ENCODE data around the gene KNG1.

The KNG1 gene

GRCh38 chr3:186743666-186744065 is 26.5 kb downstream of the KNG1 start:
- Histone ChIP-seq H3K27ac (ENCODE audit: insufficient read depth, low read length, poor library complexity, severe bottlenecking) (no peak overlapping the region), H3K4me3 (ENCODE audit: insufficient read depth, low read depth, low read length, poor library complexity, severe bottlenecking) (no peak overlapping the region), H3K4me1 (ENCODE audit: control insufficient read depth, insufficient read depth, low read length, poor library complexity, severe bottlenecking) (no peaks in the 10 kb centered on the region), H3K36me3 (ENCODE audit: control insufficient read depth, insufficient read depth, low read length) (no peaks in the 10 kb centered on the region), H3K27me3 (replicated peaks; ENCODE audit: control insufficient read depth, insufficient read depth, low read length, poor library complexity, severe bottlenecking) (no peaks in the 10 kb centered on the region), H3K9me3 (ENCODE audit: control insufficient read depth, low read length) (no peaks in the 10 kb centered on the region)
- no peak for DNase-seq

GRCh38 chr3:186746008-186746407 is 28.8 kb downstream of the KNG1 start:
- Histone ChIP-seq H3K4me1 (ENCODE audit: control insufficient read depth, insufficient read depth, low read length, poor library complexity, severe bottlenecking) (no peaks in the 10 kb centered on the region), H3K27ac (ENCODE audit: insufficient read depth, low read length, poor library complexity, severe bottlenecking) (no peak overlapping the region), H3K9me3 (ENCODE audit: control insufficient read depth, low read length) (no peaks in the 10 kb centered on the region), H3K4me3 (ENCODE audit: insufficient read depth, low read depth, low read length, poor library complexity, severe bottlenecking) (no peak overlapping the region), H3K27me3 (replicated peaks; ENCODE audit: control insufficient read depth, insufficient read depth, low read length, poor library complexity, severe bottlenecking) (no peaks in the 10 kb centered on the region), H3K36me3 (ENCODE audit: control insufficient read depth, insufficient read depth, low read length) (no peaks in the 10 kb centered on the region)
- no peak for DNase-seq

- Histone ChIP-seq H3K36me3 (ENCODE audit: control insufficient read depth, insufficient read depth, low read length) (no peaks in the 10 kb centered on the region), H3K27ac (ENCODE audit: insufficient read depth, low read length, poor library complexity, severe bottlenecking) (no peak overlapping the region), H3K27me3 (replicated peaks; ENCODE audit: control insufficient read depth, insufficient read depth, low read length, poor library complexity, severe bottlenecking) (no peaks in the 10 kb centered on the region), H3K4me3 (ENCODE audit: insufficient read depth, low read depth, low read length, poor library complexity, severe bottlenecking) (no peak overlapping the region), H3K4me1 (ENCODE audit: control insufficient read depth, insufficient read depth, low read length, poor library complexity, severe bottlenecking) (no peaks in the 10 kb centered on the region), H3K9me3 (ENCODE audit: control insufficient read depth, low read length) (no peaks in the 10 kb centered on the region)
- no peak for DNase-seq
Observed at GRCh38 chr3:186750316-186750715, 33.2 kb downstream of the KNG1 start.

DNA sequence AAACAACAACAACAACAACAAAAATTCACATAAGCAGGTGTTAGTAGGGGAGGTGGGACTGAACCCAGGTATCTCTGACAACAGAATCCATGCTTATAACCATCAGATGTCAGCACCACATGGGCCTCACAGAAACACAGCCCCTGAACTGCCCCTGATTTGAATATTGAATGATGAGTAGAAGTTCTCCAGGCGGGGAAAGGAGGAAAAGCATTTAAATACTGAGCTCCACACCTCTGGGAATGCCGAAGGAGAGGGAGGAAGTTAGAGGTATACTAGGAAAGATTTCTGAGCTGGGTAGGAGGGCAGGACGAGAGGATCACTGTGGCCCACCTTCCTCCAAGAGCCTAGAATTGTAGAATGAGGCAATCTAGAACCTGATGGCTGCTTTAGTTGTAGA is 34.3 kb downstream of the KNG1 start:
- H3K36me3 ChIP-seq (ENCODE audit: control insufficient read depth, insufficient read depth, low read length): no peaks in the 10 kb centered on the region
- H3K27me3 ChIP-seq (replicated peaks; ENCODE audit: control insufficient read depth, insufficient read depth, low read length, poor library complexity, severe bottlenecking): no peaks in the 10 kb centered on the region
- H3K4me3 ChIP-seq (ENCODE audit: insufficient read depth, low read depth, low read length, poor library complexity, severe bottlenecking): no peak overlapping the region
- H3K9me3 ChIP-seq (ENCODE audit: control insufficient read depth, low read length): no peaks in the 10 kb centered on the region
- no peak for DNase-seq
- no peaks in the 10 kb centered on the region for H3K4me1 ChIP-seq (ENCODE audit: control insufficient read depth, insufficient read depth, low read length, poor library complexity, severe bottlenecking)
- no peak overlapping the region for H3K27ac ChIP-seq (ENCODE audit: insufficient read depth, low read length, poor library complexity, severe bottlenecking)

DNA sequence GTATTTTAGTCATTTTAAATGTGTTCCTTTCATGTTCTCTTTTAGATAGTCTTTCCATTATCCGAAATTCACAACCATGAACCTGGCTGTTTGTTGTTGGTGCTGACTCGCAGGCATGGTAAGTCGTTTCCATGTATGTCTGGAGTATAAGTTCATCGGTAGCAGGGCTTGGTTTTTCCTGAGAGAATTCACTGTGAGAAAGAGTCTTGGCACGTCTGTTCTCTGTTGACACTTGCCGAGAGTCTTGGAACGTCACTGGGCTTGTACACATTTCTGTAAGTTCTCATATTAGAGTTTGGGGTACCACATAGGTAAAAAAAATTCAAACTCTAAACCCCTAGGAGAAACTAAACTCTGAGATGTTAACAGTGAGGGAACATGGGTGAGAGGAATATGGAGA is 36.8 kb downstream of the KNG1 start:
- Histone ChIP-seq H3K4me1 (ENCODE audit: control insufficient read depth, insufficient read depth, low read length, poor library complexity, severe bottlenecking) (no peaks in the 10 kb centered on the region), H3K9me3 (ENCODE audit: control insufficient read depth, low read length) (no peaks in the 10 kb centered on the region), H3K27ac (ENCODE audit: insufficient read depth, low read length, poor library complexity, severe bottlenecking) (no peak overlapping the region), H3K36me3 (ENCODE audit: control insufficient read depth, insufficient read depth, low read length) (no peaks in the 10 kb centered on the region), H3K27me3 (replicated peaks; ENCODE audit: control insufficient read depth, insufficient read depth, low read length, poor library complexity, severe bottlenecking) (no peaks in the 10 kb centered on the region), H3K4me3 (ENCODE audit: insufficient read depth, low read depth, low read length, poor library complexity, severe bottlenecking) (no peak overlapping the region)
- no peak for DNase-seq

- Histone ChIP-seq H3K27me3 (replicated peaks; ENCODE audit: control insufficient read depth, insufficient read depth, low read length, poor library complexity, severe bottlenecking) (no peaks in the 10 kb centered on the region), H3K27ac (ENCODE audit: insufficient read depth, low read length, poor library complexity, severe bottlenecking) (no peak overlapping the region), H3K4me1 (ENCODE audit: control insufficient read depth, insufficient read depth, low read length, poor library complexity, severe bottlenecking) (no peaks in the 10 kb centered on the region), H3K4me3 (ENCODE audit: insufficient read depth, low read depth, low read length, poor library complexity, severe bottlenecking) (no peak overlapping the region), H3K36me3 (ENCODE audit: control insufficient read depth, insufficient read depth, low read length) (no peaks in the 10 kb centered on the region), H3K9me3 (ENCODE audit: control insufficient read depth, low read length) (no peaks in the 10 kb centered on the region)
- DNase-seq: no peak
Observed at GRCh38 chr3:186754871-186755270, 37.7 kb downstream of the KNG1 start.

DNA sequence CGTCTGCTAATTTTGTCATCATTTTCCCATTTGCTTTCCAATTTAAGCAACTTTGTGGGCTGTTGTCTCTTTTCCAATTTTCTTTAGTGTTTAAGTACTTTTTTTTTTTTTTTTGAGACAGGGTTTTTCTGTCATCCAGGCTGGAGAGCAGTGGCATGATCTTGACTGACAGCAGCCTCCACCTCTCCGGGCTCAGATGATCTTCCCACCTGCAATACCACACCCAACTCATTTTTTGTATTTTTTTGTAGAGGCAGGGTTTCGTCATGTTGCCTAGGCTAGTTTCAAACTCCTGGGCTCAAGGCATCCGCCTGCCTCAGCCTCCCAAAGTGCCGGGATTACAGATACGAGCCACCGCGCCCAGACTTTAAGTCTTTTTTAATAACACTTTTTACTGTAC is 40.1 kb downstream of the KNG1 start:
- no peaks in the 10 kb centered on the region for H3K9me3 ChIP-seq (ENCODE audit: control insufficient read depth, low read length)
- no peaks in the 10 kb centered on the region for H3K4me1 ChIP-seq (ENCODE audit: control insufficient read depth, insufficient read depth, low read length, poor library complexity, severe bottlenecking)
- H3K27me3 ChIP-seq (replicated peaks; ENCODE audit: control insufficient read depth, insufficient read depth, low read length, poor library complexity, severe bottlenecking): no peaks in the 10 kb centered on the region
- H3K27ac ChIP-seq (ENCODE audit: insufficient read depth, low read length, poor library complexity, severe bottlenecking): no peak overlapping the region
- no peak overlapping the region for H3K4me3 ChIP-seq (ENCODE audit: insufficient read depth, low read depth, low read length, poor library complexity, severe bottlenecking)
- H3K36me3 ChIP-seq (ENCODE audit: control insufficient read depth, insufficient read depth, low read length): no peaks in the 10 kb centered on the region
- no peak for DNase-seq

DNA sequence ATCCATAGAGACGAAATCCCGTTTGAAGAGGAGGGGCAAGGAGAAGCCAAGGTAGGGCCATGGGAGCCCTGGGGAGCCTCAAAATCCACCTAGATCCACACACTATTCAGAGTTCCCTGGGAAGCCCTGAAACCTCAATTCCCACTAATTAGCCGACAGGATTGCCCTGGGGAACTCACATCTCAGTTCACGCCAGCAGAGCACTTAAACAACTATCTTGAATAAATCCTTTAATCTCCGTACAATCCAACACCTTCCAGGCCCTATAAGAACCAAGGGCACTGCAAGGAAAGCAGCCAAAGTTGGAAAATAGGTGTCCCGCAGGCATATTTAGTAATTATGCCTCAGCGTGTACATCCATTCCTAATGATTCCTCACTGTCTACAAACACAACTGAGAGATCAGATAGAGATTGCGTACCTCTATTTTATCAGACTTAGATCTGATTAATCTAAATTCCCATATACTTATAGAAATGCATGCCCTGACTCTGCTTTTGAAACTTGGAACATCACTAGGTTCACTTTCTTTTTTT is 40.6 kb downstream of the KNG1 start:
- Histone ChIP-seq H3K36me3 (ENCODE audit: control insufficient read depth, insufficient read depth, low read length) (no peaks in the 10 kb centered on the region), H3K27me3 (replicated peaks; ENCODE audit: control insufficient read depth, insufficient read depth, low read length, poor library complexity, severe bottlenecking) (no peaks in the 10 kb centered on the region), H3K4me1 (ENCODE audit: control insufficient read depth, insufficient read depth, low read length, poor library complexity, severe bottlenecking) (no peaks in the 10 kb centered on the region), H3K27ac (ENCODE audit: insufficient read depth, low read length, poor library complexity, severe bottlenecking) (no peak overlapping the region), H3K9me3 (ENCODE audit: control insufficient read depth, low read length) (no peaks in the 10 kb centered on the region), H3K4me3 (ENCODE audit: insufficient read depth, low read depth, low read length, poor library complexity, severe bottlenecking) (no peak overlapping the region)
- DNase-seq: no peak

- Histone ChIP-seq H3K27me3 (replicated peaks; ENCODE audit: control insufficient read depth, insufficient read depth, low read length, poor library complexity, severe bottlenecking) (no peaks in the 10 kb centered on the region), H3K27ac (ENCODE audit: insufficient read depth, low read length, poor library complexity, severe bottlenecking) (no peak overlapping the region), H3K4me1 (ENCODE audit: control insufficient read depth, insufficient read depth, low read length, poor library complexity, severe bottlenecking) (no peaks in the 10 kb centered on the region), H3K4me3 (ENCODE audit: insufficient read depth, low read depth, low read length, poor library complexity, severe bottlenecking) (no peak overlapping the region), H3K9me3 (ENCODE audit: control insufficient read depth, low read length) (no peaks in the 10 kb centered on the region), H3K36me3 (ENCODE audit: control insufficient read depth, insufficient read depth, low read length) (no peaks in the 10 kb centered on the region)
- DNase-seq: no peak
Observed at GRCh38 chr3:186759231-186759930, 42.2 kb downstream of the KNG1 start.

- Histone ChIP-seq H3K27ac (ENCODE audit: insufficient read depth, low read length, poor library complexity, severe bottlenecking) (no peak overlapping the region), H3K27me3 (replicated peaks; ENCODE audit: control insufficient read depth, insufficient read depth, low read length, poor library complexity, severe bottlenecking) (no peaks in the 10 kb centered on the region), H3K36me3 (ENCODE audit: control insufficient read depth, insufficient read depth, low read length) (no peaks in the 10 kb centered on the region), H3K9me3 (ENCODE audit: control insufficient read depth, low read length) (no peaks in the 10 kb centered on the region), H3K4me1 (ENCODE audit: control insufficient read depth, insufficient read depth, low read length, poor library complexity, severe bottlenecking) (no peaks in the 10 kb centered on the region), H3K4me3 (ENCODE audit: insufficient read depth, low read depth, low read length, poor library complexity, severe bottlenecking) (no peak overlapping the region)
- DNase-seq: no peak
Observed at GRCh38 chr3:186760141-186760833, 43.1 kb downstream of the KNG1 start.

Data from effector memory CD4-positive, alpha-beta T cell (primary cell).